SU-DHL-6 (cell line): Measurements from ENCODE around the gene RUNX2.

Experiments used
- H2AFZ ChIP-seq: fragments of 200-600 bp; sonication (generic); 2 replicates; pipeline ENCODE4 v1.6.1; 2014; ENCODE audit warnings: low read depth, mild to moderate bottlenecking, moderate library complexity, mixed read lengths, antibody characterized with exemption, low read length; ENCODE audit not compliant: severe bottlenecking
- H3F3A ChIP-seq: fragments of 200-600 bp; shearing (Covaris generic); 2 replicates; pipeline ENCODE4 v1.6.0; 2016; ENCODE audit warnings: antibody characterized with exemption, mild to moderate bottlenecking; ENCODE audit not compliant: insufficient read depth
- H3K27ac ChIP-seq: fragments of 200-600 bp; sonication (generic); 2 replicates; pipeline ENCODE4 v1.5.1; 2016; ENCODE audit warnings: low read depth, mild to moderate bottlenecking, low read length, moderate library complexity, mixed read lengths
- H3K27me3 ChIP-seq: fragments of 200-600 bp; sonication (generic), shearing (Covaris generic); 2 replicates; pipeline ENCODE4 v1.6.0; 2014; ENCODE audit warnings: mild to moderate bottlenecking, low read length
- H3K36me3 ChIP-seq: fragments of 200-600 bp; sonication (generic); 2 replicates; pipeline ENCODE4 v1.6.1; 2014; ENCODE audit warnings: mild to moderate bottlenecking, low read length, mixed read lengths
- H3K4me2 ChIP-seq: fragments of 300-600, 200-600 bp; shearing (Covaris generic), sonication (generic); 2 replicates; pipeline ENCODE4 v1.6.0; 2014; ENCODE audit warnings: low read length, low read depth, mild to moderate bottlenecking; ENCODE audit not compliant: poor library complexity, severe bottlenecking
- H3K4me3 ChIP-seq: fragments of 200-600 bp; sonication (generic); 2 replicates; pipeline ENCODE4 v1.5.1; 2014; ENCODE audit warnings: antibody characterized with exemption, low read length, mild to moderate bottlenecking, mixed read lengths; ENCODE audit not compliant: insufficient read depth, poor library complexity, severe bottlenecking
- H3K79me2 ChIP-seq: fragments of 200-600 bp; sonication (generic); 2 replicates; pipeline ENCODE4 v1.6.1; 2014; ENCODE audit warnings: mild to moderate bottlenecking, low read length, moderate library complexity; ENCODE audit not compliant: insufficient read depth
- H3K9ac ChIP-seq: fragments of 200-600 bp; sonication (generic); 2 replicates; pipeline ENCODE4 v1.7.0; 2014; ENCODE audit warnings: mild to moderate bottlenecking, low read length
- H3K9me2 ChIP-seq: fragments of 200-600 bp; sonication (generic); replicated peaks from 2 replicates; pipeline ENCODE4 v1.6.1; 2014; ENCODE audit warnings: low read length; ENCODE audit not compliant: insufficient read depth
- H3K9me3 ChIP-seq: fragments of 200-600 bp; sonication (generic); 2 replicates; pipeline ENCODE4 v1.6.1; 2014; ENCODE audit warnings: low read length, mixed read lengths; ENCODE audit not compliant: insufficient read depth
- H4K20me1 ChIP-seq: fragments of 200-600 bp; sonication (generic); 2 replicates; pipeline ENCODE4 v1.6.1; 2014; ENCODE audit warnings: low read depth, mild to moderate bottlenecking, antibody characterized with exemption, low read length, moderate library complexity, mixed read lengths
- CTCF ChIP-seq: fragments of 200-600 bp; sonication (generic); IDR thresholded peaks from one replicate; pipeline ENCODE4 v1.5.1; 2017; ENCODE audit warnings: antibody characterized with exemption, mild to moderate bottlenecking, low read length, moderate library complexity; ENCODE audit not compliant: insufficient read depth, poor library complexity, severe bottlenecking
- EZH2phosphoT487 ChIP-seq: fragments of 200-600 bp; sonication (generic), shearing (Covaris generic); conservative IDR thresholded peaks from 2 replicates; pipeline ENCODE4 v1.6.1; 2018; ENCODE audit warnings: mild to moderate bottlenecking, antibody characterized with exemption, low read length, moderate library complexity, mixed read lengths

RUNX2 gene

GRCh38 chr6:45328523-45328922 lies 393 bp downstream of the RUNX2 start:
- H3K9ac ChIP-seq = no peak overlapping the region
- H3K27me3 ChIP-seq = no peaks in the 10 kb centered on the region
- peaks cover 8% of the 10 kb centered on the region; the same call in 1 of the 2 replicates for H4K20me1 ChIP-seq
- no peak overlapping the region for H2AFZ ChIP-seq
- H3K4me2 ChIP-seq = no peak overlapping the region
- H3K9me2 ChIP-seq = no peaks in the 10 kb centered on the region
- no peaks in the 10 kb centered on the region for H3K36me3 ChIP-seq
- 0 out of 2 replicates have a peak, but pooled peaks cover 3% of the 10 kb centered on the region for H3F3A ChIP-seq
- no peak overlapping the region for H3K27ac ChIP-seq
- no peaks in the 10 kb centered on the region for H3K9me3 ChIP-seq
- no peak overlapping the region for H3K4me3 ChIP-seq
- TF ChIP-seq CTCF = no peak
- no peak for TF ChIP-seq EZH2phosphoT487
- H3K79me2 ChIP-seq = no peaks in the 10 kb centered on the region

- Histone ChIP-seq H4K20me1 (no peaks in the 10 kb centered on the region; the same call in 1 of the 2 replicates), H3K4me3 (no peak overlapping the region), H3K9me2 (no peaks in the 10 kb centered on the region), H3K27ac (no peak overlapping the region), H3K4me2 (no peak overlapping the region), H3F3A (no peaks in the 10 kb centered on the region), H3K79me2 (no peaks in the 10 kb centered on the region), H3K9me3 (no peaks in the 10 kb centered on the region), H2AFZ (no peak overlapping the region), H3K9ac (no peak overlapping the region), H3K36me3 (no peaks in the 10 kb centered on the region), H3K27me3 (no peaks in the 10 kb centered on the region)
- TF ChIP-seq EZH2phosphoT487 (no peak), CTCF (no peak)
These were observed 16.8 kb downstream of the RUNX2 start for GRCh38 chr6:45344900-45345299.

GRCh38 chr6:45350186-45350710 lies 22.1 kb downstream of the RUNX2 start:
- Histone ChIP-seq H3F3A (no peaks in the 10 kb centered on the region), H3K36me3 (no peaks in the 10 kb centered on the region), H3K79me2 (no peaks in the 10 kb centered on the region), H3K27ac (no peak overlapping the region), H2AFZ (no peak overlapping the region), H3K27me3 (no peaks in the 10 kb centered on the region), H3K9me3 (no peaks in the 10 kb centered on the region), H3K4me3 (no peak overlapping the region), H3K9me2 (no peaks in the 10 kb centered on the region), H3K4me2 (no peak overlapping the region), H3K9ac (no peak overlapping the region), H4K20me1 (no peaks in the 10 kb centered on the region; the same call in 1 of the 2 replicates)
- no peak for TF ChIP-seq CTCF
- no peak for TF ChIP-seq EZH2phosphoT487
